ENCODE results near the gene PLA2R1. TPM values are rescaled to one million over a fixed set of nuclear protein-coding genes. Genes with fewer than 3 reads are reported as not detected.

Gene PLA2R1
- total RNA-seq, 3 donors from 2014 or later (not counting 1 experiment from before 2014, with no cell fraction given), result not detected

DNA sequence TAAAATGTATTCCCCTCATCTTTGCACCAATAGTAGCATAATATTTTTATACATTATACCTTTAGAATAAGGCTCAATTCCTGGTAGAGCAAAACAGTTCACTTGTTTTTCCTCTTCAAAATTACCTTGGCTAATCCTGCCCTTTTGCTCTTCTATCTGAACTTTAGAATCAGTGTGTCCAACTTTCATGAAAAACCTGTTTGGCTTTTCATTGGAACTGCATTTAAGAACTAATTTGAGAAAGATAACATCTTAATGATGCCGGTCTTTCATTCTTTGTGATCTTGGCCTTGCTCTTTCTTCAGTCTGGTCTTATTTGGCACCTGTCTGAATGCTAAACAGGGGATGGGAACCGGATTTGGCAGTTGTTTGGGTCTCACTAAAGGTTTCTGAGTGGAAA is 151.5 kb downstream of the PLA2R1 start:
- Histone ChIP-seq H3K4me1 (ENCODE audit: control insufficient read depth, insufficient read depth, low read length) (no peaks in the 10 kb centered on the region), H3K27ac (ENCODE audit: low read length) (no peak overlapping the region), H3K4me3 (ENCODE audit: low read length) (no peak overlapping the region), H3K36me3 (ENCODE audit: control insufficient read depth, insufficient read depth, low read length) (no peaks in the 10 kb centered on the region), H3K9me3 (ENCODE audit: control insufficient read depth, insufficient read depth, low read length) (no peaks in the 10 kb centered on the region), H3K27me3 (ENCODE audit: control insufficient read depth, insufficient read depth, low read length) (no peaks in the 10 kb centered on the region)
- no peaks in the 10 kb centered on the region for H3K36me3 Mint-ChIP-seq
- 63% methylated on average over 2 of the region's 2 CpGs for WGBS (ENCODE audit: insufficient coverage)
- no peak overlapping the region for H3K27ac Mint-ChIP-seq
- no peak for DNase-seq
- H3K4me3 Mint-ChIP-seq, result no peak overlapping the region
- no peak for ATAC-seq
- H3K27me3 Mint-ChIP-seq (ENCODE audit: low read depth in 2 of 2), result peaks cover 5 to 9% of the 10 kb centered on the region in 2 donors
- intact Hi-C loops (cut with micrococcal nuclease), result no loop called here
- no peaks in the 10 kb centered on the region for H3K4me1 Mint-ChIP-seq
- H3K9me3 Mint-ChIP-seq, result no peaks in the 10 kb centered on the region
- TF ChIP-seq, protein P1, sequence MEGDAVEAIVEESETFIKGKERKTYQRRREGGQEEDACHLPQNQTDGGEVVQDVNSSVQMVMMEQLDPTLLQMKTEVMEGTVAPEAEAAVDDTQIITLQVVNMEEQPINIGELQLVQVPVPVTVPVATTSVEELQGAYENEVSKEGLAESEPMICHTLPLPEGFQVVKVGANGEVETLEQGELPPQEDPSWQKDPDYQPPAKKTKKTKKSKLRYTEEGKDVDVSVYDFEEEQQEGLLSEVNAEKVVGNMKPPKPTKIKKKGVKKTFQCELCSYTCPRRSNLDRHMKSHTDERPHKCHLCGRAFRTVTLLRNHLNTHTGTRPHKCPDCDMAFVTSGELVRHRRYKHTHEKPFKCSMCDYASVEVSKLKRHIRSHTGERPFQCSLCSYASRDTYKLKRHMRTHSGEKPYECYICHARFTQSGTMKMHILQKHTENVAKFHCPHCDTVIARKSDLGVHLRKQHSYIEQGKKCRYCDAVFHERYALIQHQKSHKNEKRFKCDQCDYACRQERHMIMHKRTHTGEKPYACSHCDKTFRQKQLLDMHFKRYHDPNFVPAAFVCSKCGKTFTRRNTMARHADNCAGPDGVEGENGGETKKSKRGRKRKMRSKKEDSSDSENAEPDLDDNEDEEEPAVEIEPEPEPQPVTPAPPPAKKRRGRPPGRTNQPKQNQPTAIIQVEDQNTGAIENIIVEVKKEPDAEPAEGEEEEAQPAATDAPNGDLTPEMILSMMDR (IDR thresholded peaks at IDR 0.05), result no peak

DNA sequence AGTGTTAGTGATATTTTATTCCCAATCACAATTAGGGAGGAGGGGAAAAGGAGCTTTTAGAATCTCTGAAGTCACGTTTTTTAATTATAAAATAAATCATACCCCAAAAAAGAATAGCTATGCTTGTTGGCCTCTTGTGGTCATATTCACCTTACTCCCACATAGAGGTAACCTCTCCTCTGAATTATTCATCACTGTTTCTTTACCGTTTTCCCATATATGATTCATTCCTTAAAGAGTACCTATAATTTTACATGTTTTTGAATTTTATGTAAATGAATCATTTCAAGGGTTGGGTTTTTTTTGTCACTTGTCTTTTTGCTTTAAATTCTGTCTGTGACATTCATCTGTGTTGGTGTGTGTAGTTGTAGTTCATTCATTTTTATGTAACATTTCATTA is 153.8 kb downstream of the PLA2R1 start:
- Mint-ChIP-seq H3K27ac (no peak overlapping the region), H3K9me3 (no peaks in the 10 kb centered on the region), H3K36me3 (no peaks in the 10 kb centered on the region), H3K4me3 (no peak overlapping the region), H3K4me1 (peaks cover 9 to 17% of the 10 kb centered on the region in 2 donors), H3K27me3 (ENCODE audit: low read depth in 2 of 2) (peaks cover 0 to 9% of the 10 kb centered on the region in 2 donors)
- intact Hi-C loops (cut with micrococcal nuclease), result no loop called here
- H3K27ac ChIP-seq (ENCODE audit: low read length), result no peak overlapping the region
- WGBS (ENCODE audit: insufficient coverage), result 45% methylated on average over 2 of the region's 2 CpGs
- H3K4me3 ChIP-seq (ENCODE audit: low read length), result no peak overlapping the region
- ATAC-seq, result no peak
- no peak for DNase-seq
- TF ChIP-seq, protein P1 (IDR thresholded peaks at IDR 0.05), result no peak
- no peaks in the 10 kb centered on the region for H3K27me3 ChIP-seq (ENCODE audit: control insufficient read depth, insufficient read depth, low read length)
- no peaks in the 10 kb centered on the region for H3K9me3 ChIP-seq (ENCODE audit: control insufficient read depth, insufficient read depth, low read length)
- peaks cover 9% of the 10 kb centered on the region for H3K4me1 ChIP-seq (ENCODE audit: control insufficient read depth, insufficient read depth, low read length)
- no peaks in the 10 kb centered on the region for H3K36me3 ChIP-seq (ENCODE audit: control insufficient read depth, insufficient read depth, low read length)

DNA sequence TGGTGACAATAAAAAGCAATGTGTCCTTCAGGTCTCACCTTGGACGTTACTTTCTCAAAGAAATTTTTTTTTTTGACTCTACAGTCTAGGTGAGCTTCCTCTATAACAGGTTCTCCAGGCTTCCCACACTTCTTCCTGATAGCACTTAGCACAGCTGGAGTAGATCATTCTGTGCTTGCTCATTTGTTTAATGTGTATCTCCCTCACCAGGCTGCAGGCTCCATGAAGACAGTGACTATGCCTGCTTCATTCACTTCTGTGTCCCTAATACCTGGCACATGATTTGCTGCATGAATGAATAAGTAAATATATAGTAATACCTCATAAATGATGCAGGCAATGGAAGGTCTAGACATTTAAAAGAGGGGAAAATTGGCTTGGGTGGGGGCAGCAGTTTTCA is 154.5 kb downstream of the PLA2R1 start:
- no peaks in the 10 kb centered on the region for H3K9me3 Mint-ChIP-seq
- H3K36me3 ChIP-seq (ENCODE audit: control insufficient read depth, insufficient read depth, low read length), result no peaks in the 10 kb centered on the region
- intact Hi-C loops (cut with micrococcal nuclease), result no loop called here
- H3K9me3 ChIP-seq (ENCODE audit: control insufficient read depth, insufficient read depth, low read length), result no peaks in the 10 kb centered on the region
- no peak overlapping the region for H3K4me3 ChIP-seq (ENCODE audit: low read length)
- peaks cover 16 to 24% of the 10 kb centered on the region in 2 donors for H3K4me1 Mint-ChIP-seq
- TF ChIP-seq, protein P1 (IDR thresholded peaks at IDR 0.05), result no peak
- H3K4me3 Mint-ChIP-seq, result no peak overlapping the region
- 71% methylated on average over 1 of the region's 1 CpG for WGBS (ENCODE audit: insufficient coverage)
- no peak for ATAC-seq
- peaks cover 0 to 9% of the 10 kb centered on the region in 2 donors for H3K27me3 Mint-ChIP-seq (ENCODE audit: low read depth in 2 of 2)
- H3K4me1 ChIP-seq (ENCODE audit: control insufficient read depth, insufficient read depth, low read length), result peaks cover 11% of the 10 kb centered on the region
- no peak overlapping the region for H3K27ac ChIP-seq (ENCODE audit: low read length)
- no peak for DNase-seq
- H3K36me3 Mint-ChIP-seq, result no peaks in the 10 kb centered on the region
- H3K27me3 ChIP-seq (ENCODE audit: control insufficient read depth, insufficient read depth, low read length), result no peaks in the 10 kb centered on the region
- no peak overlapping the region for H3K27ac Mint-ChIP-seq
